Ishikawa (cell line): ENCODE measurements around the gene ELF1.

ENCODE experiments used
- CEBPB ChIP-seq: IDR thresholded peaks from 2 replicates; pipeline ENCODE4 v1.6.1; 2012
- CREB1 ChIP-seq: IDR thresholded peaks from 2 replicates; pipeline ENCODE4 v1.6.1; 2012; ENCODE audit warnings: low read depth
- EGR1 ChIP-seq: IDR thresholded peaks from 2 replicates; pipeline ENCODE4 v1.6.1; 2012
- EP300 ChIP-seq: IDR thresholded peaks from 2 replicates; pipeline ENCODE4 v1.6.1; 2012; ENCODE audit warnings: borderline replicate concordance
- FOXM1 ChIP-seq: IDR thresholded peaks from 2 replicates; pipeline ENCODE4 v1.6.1; 2012; ENCODE audit warnings: low read depth, borderline replicate concordance
- MAX ChIP-seq: IDR thresholded peaks from 2 replicates; pipeline ENCODE4 v1.6.1; 2012
- NFIC ChIP-seq: IDR thresholded peaks from 2 replicates; pipeline ENCODE4 v1.6.1; 2012
- RAD21 ChIP-seq: IDR thresholded peaks from 2 replicates; pipeline ENCODE4 v1.6.1; 2012; ENCODE audit warnings: low read depth
- REST ChIP-seq: IDR thresholded peaks from 2 replicates; pipeline ENCODE4 v1.6.1; 2012; ENCODE audit warnings: low read depth, mild to moderate bottlenecking
- TAF1 ChIP-seq: IDR thresholded peaks from 2 replicates; pipeline ENCODE4 v1.6.1; 2012; ENCODE audit warnings: low read depth, mild to moderate bottlenecking
- TCF12 ChIP-seq: IDR thresholded peaks from 2 replicates; pipeline ENCODE4 v1.6.1; 2012; ENCODE audit warnings: low read depth
- TEAD4 ChIP-seq: IDR thresholded peaks from 2 replicates; pipeline ENCODE4 v1.6.1; 2012
- USF1 ChIP-seq: IDR thresholded peaks from 2 replicates; pipeline ENCODE4 v1.6.1; 2012
- YY1 ChIP-seq: IDR thresholded peaks from 2 replicates; pipeline ENCODE4 v1.6.1; 2012; ENCODE audit warnings: low read depth
- ZBTB7A ChIP-seq: IDR thresholded peaks from 2 replicates; pipeline ENCODE4 v1.6.1; 2012; ENCODE audit warnings: low read depth

The ELF1 gene

GRCh38 chr13:41060724-41061074 is 41.6 kb upstream of the ELF1 start:
- TF ChIP-seq RAD21, result no peak
- TF ChIP-seq ZBTB7A, result no peak
- TF ChIP-seq CEBPB, result 0 out of 2 replicates have a peak, but pooled peaks have one; percentile 12
- TF ChIP-seq EGR1, result peak; percentile 99
- no peak for TF ChIP-seq REST
- TF ChIP-seq MAX, result no peak; the same call in 1 of the 2 replicates
- TF ChIP-seq TCF12, result no peak; the same call in 1 of the 2 replicates
- peak; percentile 39; the same call in 1 of the 2 replicates for TF ChIP-seq USF1
- TF ChIP-seq YY1, result 0 out of 2 replicates have a peak, but pooled peaks have one; percentile 5
- no peak for TF ChIP-seq TAF1
- peak; percentile 40; the same call in 1 of the 2 replicates for TF ChIP-seq EP300
- no peak for TF ChIP-seq NFIC
- peak; percentile 92 for TF ChIP-seq TEAD4

GRCh38 chr13:41060082-41060723 is 41.1 kb upstream of the ELF1 start:
- TF ChIP-seq TAF1, result peak; percentile 55; the same call in 1 of the 2 replicates
- no peak; the same call in 1 of the 2 replicates for TF ChIP-seq ZBTB7A
- peak; percentile 85 for TF ChIP-seq MAX
- TF ChIP-seq USF1, result 0 out of 2 replicates have a peak, but pooled peaks have one; percentile 16

DNA sequence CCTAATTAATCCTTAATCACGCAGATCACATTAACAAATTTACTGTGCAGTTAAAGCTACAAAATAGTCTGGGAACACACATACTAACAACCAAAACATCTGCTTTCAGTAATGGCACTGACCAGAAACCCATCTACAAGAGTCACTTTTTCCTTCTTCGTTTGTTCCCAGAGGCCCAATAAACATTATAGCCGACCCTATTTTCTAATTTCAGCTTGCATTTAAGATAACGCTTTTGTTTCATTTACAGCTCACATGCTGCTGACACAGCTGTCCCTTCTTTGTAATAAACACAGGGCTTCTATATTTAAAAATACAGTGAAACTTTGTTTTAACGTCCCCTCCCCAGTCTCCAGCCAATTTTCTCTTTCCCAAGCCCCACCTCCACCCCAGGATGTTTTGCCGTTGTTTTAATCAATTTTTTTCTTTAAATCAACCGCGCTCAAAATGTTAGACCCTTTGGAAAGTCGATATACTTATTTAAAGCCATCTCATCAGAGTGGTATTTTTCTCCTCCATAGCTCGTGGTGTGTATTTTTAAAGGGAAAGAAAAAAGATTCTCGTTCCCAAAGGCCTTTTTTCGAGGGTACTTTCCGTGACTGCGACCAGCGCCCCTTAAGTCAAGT is 40.5 kb upstream of the ELF1 start:
- TF ChIP-seq TEAD4, result no peak
- TF ChIP-seq TCF12, result no peak
- no peak for TF ChIP-seq RAD21
- no peak for TF ChIP-seq TAF1
- TF ChIP-seq YY1, result no peak
- no peak for TF ChIP-seq ZBTB7A
- TF ChIP-seq REST, result no peak

DNA sequence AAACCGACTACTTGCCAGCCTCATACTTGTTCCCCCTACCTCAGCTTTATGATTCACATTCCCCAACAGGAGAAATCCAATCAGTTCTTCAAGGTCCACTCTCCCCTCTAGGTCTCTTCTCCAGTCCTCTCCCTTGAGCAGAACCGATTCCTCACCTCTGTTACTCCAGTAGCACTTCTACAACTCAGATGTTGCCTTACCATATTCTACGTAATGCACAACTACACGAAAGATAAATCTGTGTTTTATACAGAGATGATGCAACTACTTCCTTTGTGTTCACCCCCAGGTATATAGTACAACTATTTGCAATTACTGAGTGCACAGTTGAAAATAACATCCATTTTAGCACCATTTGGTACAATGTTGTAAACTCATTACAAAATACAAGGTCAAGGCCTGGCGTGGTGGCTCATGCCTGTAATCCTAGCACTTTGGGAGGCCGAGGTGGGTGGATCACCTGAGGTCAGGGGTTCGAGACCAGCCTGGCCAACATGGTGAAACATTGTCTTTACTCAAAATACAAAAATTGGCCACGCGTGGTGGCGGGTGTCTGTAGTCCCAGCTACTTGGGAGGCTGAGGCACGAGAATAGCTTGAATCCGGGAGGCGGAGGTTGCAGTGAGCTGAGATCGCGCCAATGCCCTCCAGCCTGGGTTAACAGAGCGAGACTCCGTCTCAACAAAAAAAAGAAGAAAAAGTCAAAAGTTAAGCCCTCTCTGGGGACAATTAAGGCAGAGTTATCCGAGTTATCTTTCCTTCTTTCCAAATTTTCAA is 39.4 kb upstream of the ELF1 start:
- TF ChIP-seq CEBPB (no peak), CREB1 (no peak), TAF1 (no peak), RAD21 (no peak), TEAD4 (no peak), USF1 (no peak)

DNA sequence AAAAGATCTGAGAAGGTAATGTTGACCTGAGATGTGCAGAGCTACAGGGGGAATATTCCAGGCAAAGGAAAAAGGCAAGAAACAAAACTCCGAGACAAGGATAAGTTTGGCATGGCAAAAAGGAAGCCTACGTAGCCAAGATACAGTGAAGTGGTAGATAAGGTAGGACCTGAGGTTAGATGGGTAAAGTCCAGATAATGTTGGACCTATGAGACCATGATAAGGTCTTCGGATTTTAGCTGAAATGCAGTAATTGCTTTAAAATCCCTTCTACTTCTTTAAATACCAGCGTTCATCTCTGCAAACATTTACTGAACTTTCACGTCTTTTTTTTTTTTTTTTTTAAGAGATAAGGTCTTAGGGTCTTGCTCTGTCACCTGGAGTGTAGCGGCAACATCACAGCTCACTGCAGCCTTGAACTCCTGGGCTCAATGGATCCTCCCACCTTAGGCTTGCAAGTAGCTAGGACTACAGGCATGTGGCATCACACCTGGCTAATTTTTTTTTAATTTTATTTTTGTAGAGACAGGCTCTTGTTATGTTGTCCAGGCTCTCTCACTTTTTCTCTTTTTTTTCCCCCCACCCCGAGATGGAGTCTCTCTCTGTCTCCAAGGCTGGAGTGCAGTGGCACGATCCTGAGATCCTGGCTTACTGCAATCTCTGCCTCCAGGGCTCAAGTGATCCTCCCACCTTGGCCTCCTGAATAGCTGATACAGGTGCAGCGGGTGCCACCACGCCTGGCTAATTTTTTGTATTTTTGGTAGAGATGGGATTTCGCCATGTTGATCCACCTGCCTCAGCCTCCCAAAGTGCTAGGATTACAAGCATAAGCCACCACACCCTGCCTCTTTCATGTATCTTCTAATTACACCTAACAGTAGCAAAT is 38.0 kb upstream of the ELF1 start:
- TF ChIP-seq EGR1, result no peak
- no peak for TF ChIP-seq MAX
- TF ChIP-seq ZBTB7A, result no peak
- no peak for TF ChIP-seq TEAD4
- TF ChIP-seq CEBPB, result no peak
- TF ChIP-seq TAF1, result no peak
- no peak for TF ChIP-seq TCF12
- no peak for TF ChIP-seq USF1
- no peak for TF ChIP-seq YY1
- TF ChIP-seq RAD21, result no peak
- TF ChIP-seq REST, result no peak
- TF ChIP-seq CREB1, result no peak
- TF ChIP-seq FOXM1, result no peak
- no peak for TF ChIP-seq NFIC
- TF ChIP-seq EP300, result no peak
